GM13977 (cell line): ENCODE data around the gene CSF3R.

ENCODE experiments used
- DNase-seq: peaks from one replicate; pipeline ENCODE4 v3.0.0; 2012; ENCODE audit warnings: low spot score
- CTCF ChIP-seq: IDR thresholded peaks from 2 replicates; pipeline ENCODE4 v1.5.1; 2012; ENCODE audit warnings: mild to moderate bottlenecking, control low read depth; ENCODE audit not compliant: insufficient read depth; ENCODE audit errors: extremely low read depth, missing control alignments
- in situ Hi-C: fragments of 300-500 bp; cut with MboI; formaldehyde crosslinking; loops from one replicate; pipeline ENCODE4 v1.12.0; 2022; ENCODE audit warnings: low sequenced_read_pairs, low pct_unique_long_range_greater_than_20kb, mixed read lengths, inconsistent platforms; ENCODE audit not compliant: unreplicated experiment

The CSF3R gene

GRCh38 chr1:36458910-36459309 lies 23.8 kb downstream of the CSF3R start:
- no peak for TF ChIP-seq CTCF
- in situ Hi-C loops, result no loop called here
- DNase-seq, result no peak

- in situ Hi-C loops, result no loop called here
- no peak for DNase-seq
- no peak for TF ChIP-seq CTCF
These were observed 25.0 kb downstream of the CSF3R start for GRCh38 chr1:36457691-36458090.

GRCh38 chr1:36456391-36456928 lies 26.3 kb downstream of the CSF3R start:
- no peak for DNase-seq
- TF ChIP-seq CTCF, result no peak
- in situ Hi-C loops, result no loop called here

GRCh38 chr1:36455386-36455785 lies 27.3 kb downstream of the CSF3R start:
- DNase-seq, result no peak
- TF ChIP-seq CTCF, result no peak
- in situ Hi-C loops, result no loop called here

- in situ Hi-C loops, result no loop called here
- DNase-seq, result no peak
- no peak for TF ChIP-seq CTCF
These were observed 28.9 kb downstream of the CSF3R start for GRCh38 chr1:36453600-36454388.

- TF ChIP-seq CTCF, result no peak
- in situ Hi-C loops, result no loop called here
- DNase-seq, result no peak
These were observed 29.7 kb downstream of the CSF3R start for GRCh38 chr1:36453051-36453450.
